GM18526 (cell line): Measurements from ENCODE around the gene SEC24A.

Experiments used
- POLR2A ChIP-seq: IDR thresholded peaks from 3 replicates; pipeline ENCODE4 v1.6.1; 2011; ENCODE audit not compliant: insufficient read length; ENCODE audit errors: extremely low read depth

SEC24A gene

DNA sequence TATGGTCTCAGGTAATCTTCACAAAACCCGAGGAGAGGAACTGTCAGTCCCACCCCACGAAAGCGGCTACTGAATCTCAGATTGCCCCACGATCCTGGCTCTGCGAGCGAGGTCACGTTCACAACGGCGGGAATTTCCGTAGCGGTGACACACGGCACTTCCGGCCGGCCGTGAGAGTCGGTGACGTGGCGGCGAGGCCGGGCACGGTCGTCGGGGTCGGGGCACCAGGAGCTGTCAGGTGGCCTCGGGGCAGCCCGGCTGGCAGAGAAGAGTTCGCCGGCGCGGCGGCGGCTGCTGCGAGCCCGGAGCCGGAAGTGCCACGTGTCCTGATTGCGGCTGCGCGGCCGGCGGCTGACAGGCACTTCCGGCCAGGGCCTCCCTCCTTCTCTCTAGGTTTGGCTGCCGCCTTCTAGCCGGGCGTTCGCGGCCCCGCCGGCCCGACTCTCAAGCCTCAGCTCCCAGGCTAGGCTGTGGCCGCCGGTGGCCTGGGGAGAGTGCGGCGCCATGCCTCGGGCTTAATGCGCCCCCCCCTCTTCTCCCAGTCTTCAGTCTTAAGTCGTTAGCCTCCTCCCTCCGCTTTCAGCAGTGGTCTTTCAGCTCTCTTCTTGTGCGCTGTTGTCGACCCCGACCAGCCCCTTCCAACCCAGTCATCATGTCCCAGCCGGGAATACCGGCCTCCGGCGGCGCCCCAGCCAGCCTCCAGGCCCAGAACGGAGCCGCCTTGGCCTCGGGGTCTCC lies at the start of gene SEC24A:
Gene SEC24A, plus strand, starts transcription at position 361 of the 738 bp plus-strand sequence. Its CDS starts 292 bp downstream, at position 653.
- peak; percentile 90 for TF ChIP-seq POLR2A

GRCh38 chr5:134600600-134600999 lies 48.0 kb upstream of the SEC24A start:
- TF ChIP-seq POLR2A = no peak

- no peak for TF ChIP-seq POLR2A
Observed at GRCh38 chr5:134603059-134603458, 45.5 kb upstream of the SEC24A start.

GRCh38 chr5:134604908-134605307 lies 43.7 kb upstream of the SEC24A start:
- no peak for TF ChIP-seq POLR2A

DNA sequence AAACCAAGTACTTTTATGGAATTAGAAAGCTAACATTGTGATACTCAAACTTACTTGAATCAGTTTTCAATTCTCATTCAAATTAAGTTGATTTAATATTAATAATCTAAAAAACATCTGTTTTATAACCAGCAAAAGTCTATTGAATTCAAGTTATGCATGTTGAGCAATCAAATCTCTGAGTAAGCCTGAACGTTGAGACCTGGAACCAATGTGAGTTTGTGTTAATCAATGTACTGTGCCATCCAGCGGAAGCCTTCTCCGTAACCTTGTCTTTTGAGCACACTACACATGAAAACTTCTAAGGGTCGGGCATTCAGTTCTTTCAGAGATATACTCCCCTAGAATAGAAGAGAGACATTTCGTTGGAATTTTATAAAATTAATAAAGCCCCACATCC lies 41.9 kb upstream of the SEC24A start:
- no peak for TF ChIP-seq POLR2A

GRCh38 chr5:134608555-134608954 lies 40.0 kb upstream of the SEC24A start:
- TF ChIP-seq POLR2A = no peak

DNA sequence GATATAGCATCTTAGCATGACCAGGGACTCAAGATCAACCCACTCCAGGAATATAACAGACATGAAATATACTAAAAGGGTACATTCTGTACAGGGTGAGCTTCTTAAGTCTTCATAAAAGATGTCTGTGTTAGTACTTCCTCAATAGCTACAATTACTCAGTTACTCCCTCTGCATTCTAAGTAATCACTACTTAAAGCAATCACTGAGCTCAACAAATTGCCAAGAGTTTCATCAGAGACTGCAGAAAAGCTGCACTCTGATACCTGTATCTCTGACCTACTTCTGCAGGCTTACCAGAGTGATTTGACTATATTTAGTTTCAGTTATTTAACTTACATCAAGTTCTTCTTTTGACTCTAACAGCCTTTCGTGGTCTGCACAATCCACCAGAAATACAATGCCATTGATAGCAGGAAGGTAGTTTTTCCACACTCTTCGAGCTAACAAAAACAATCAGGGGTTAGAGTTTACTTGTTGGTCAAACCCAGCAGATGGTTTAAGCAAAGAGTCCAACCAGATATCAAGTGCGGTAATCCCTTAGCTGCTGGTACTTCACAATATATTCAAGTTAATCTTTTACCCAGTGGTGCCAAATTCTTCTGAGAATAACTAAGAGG lies 39.2 kb upstream of the SEC24A start:
- no peak for TF ChIP-seq POLR2A

GRCh38 chr5:134610725-134611124 lies 37.9 kb upstream of the SEC24A start:
- no peak for TF ChIP-seq POLR2A

DNA sequence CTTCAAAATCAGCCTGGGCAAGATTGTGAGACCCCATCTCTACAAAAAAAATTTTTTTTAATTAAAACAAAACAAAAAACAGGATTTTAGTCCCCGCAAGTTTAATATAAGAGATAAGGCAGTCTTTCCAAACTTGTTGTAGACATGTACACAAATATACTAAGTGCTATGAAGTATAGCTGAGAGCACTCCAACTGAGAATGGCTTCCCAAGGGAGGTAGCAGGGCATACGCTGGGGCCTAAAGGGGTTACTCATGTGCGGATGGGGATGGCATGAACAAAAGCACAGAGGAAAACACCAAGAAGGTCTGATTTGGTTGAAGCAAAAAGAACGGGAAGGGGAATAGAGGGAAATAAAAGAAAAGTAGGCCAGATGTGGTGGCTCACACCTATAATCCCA lies 37.1 kb upstream of the SEC24A start:
- no peak for TF ChIP-seq POLR2A

DNA sequence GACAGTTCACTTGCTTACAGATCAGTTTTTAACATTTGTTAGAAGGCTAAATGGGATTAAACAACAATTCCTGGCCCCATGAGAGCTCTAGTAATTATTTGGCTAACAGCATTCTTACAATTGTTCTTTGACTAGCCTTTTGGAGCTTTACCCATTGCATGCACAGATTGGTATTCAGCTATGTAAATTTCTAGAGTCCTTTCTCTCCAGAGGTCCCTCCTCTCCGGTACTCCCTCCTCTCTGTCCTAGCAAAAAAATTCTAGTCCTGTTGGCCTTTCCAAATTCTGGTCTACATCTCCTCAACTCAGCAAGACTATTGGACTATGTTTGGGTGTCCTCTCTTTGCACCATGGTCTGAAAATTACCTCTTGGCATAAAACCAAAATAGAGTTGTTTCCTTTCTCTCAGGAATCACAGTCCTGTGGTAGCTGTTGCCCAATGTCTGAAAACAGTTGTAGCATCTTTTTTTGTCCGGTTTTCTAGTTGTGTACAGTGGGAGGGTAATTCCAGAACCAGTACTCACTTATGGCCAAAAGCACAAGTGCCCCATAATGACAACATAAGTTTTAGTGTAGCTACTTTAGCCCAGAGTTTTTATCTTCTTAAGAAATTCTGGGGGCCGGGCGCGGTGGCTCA lies 34.0 kb upstream of the SEC24A start:
- TF ChIP-seq POLR2A = no peak

DNA sequence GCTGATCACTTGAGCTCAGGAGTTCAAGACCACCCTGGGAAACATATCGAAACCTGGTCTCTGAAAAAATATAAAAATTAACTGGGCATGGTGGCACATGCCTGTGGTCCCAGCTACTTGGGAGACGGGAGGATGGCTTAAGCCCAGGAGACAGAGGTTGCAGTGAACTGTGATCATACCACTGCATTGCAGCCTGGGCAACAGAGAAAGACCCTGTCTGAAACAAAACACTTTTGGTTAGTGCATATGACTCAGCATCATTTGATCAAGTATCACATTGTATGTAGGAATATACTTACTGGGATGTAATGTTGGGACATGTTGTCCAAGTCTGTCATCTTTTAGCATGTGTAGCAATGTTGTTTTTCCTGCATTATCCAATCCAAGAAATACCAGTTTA lies 28.0 kb upstream of the SEC24A start:
- TF ChIP-seq POLR2A = no peak

DNA sequence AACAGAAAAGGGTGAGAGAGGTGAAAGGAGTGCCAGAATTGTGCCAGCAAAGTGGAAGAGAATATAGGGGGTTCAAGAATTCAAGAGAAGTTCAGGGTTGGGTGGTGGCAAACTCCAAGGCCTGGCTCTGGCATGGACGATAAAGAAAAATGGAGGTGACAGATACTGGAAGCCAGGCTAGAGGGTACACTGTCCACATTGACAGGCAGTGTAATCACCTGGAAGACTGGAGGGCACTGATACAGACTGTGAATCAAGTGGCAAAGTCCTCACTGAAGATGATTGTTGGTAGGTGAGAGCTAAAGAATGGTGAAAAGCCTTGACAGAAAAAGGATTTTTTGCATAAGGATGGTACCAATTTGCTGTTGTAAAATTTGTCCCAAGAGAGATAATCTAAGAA lies 23.0 kb upstream of the SEC24A start:
- TF ChIP-seq POLR2A = no peak

GRCh38 chr5:134626369-134627014 lies 22.1 kb upstream of the SEC24A start:
- TF ChIP-seq POLR2A = no peak

GRCh38 chr5:134634227-134634626 lies 14.4 kb upstream of the SEC24A start:
- no peak for TF ChIP-seq POLR2A

- TF ChIP-seq POLR2A = no peak
Observed at GRCh38 chr5:134637116-134637721, 11.4 kb upstream of the SEC24A start.
